HuH-7 (cell line): ENCODE measurements around the gene TRIM49D2.
"Not testable (repeated sequence)": the region's sequence is repeated elsewhere in the genome, so short reads cannot be mapped to it uniquely, and the experiment has no call there.

Source experiments
- DNase-seq: peaks from one replicate; pipeline ENCODE4 v3.0.0; 2011; ENCODE audit warnings: low spot score

Gene TRIM49D2, protein sequence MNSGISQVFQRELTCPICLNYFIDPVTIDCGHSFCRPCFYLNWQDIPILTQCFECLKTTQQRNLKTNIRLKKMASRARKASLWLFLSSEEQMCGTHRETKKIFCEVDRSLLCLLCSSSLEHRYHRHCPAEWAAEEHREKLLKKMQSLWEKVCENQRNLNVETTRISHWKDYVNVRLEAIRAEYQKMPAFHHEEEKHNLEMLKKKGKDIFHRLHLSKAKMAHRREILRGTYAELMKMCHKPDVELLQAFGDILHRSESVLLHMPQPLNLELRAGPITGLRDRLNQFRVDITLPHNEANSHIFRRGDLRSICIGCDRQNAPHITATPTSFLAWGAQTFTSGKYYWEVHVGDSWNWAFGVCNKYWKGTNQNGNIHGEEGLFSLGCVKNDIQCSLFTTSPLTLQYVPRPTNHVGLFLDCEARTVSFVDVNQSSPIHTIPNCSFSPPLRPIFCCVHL

GRCh38 chr11:89923764-89924163, at the start of gene TRIM49D2:
TRIM49D2 (plus strand) TSS chr11:89924064; CDS start chr11:89926762, 2,698 bp downstream.
- not testable (repeated sequence) for DNase-seq

DNA sequence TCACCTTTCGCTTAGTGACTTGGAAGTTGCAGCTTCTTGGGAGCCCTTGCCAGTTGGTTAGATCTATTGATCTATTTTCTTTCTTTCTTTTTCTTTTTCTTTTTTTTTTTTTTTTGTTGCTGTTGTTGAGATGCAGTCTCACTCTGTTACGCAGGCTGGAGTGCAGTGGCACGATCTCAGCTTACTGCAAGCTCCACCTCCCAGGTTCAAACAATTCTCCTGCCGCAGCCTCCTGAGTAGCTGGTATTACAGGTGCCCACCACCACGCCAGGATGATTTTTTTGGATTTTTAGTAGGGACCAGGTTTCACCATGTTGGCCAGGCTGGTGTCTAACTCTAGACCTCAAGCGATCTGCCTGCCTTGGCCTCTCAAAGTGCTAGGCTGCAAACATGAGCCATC, 46.4 kb upstream of the TRIM49D2 start:
- DNase-seq = not testable (repeated sequence)

GRCh38 chr11:89893245-89893644, 30.6 kb upstream of the TRIM49D2 start:
- DNase-seq = not testable (repeated sequence)

- DNase-seq = not testable (repeated sequence)
Observed at GRCh38 chr11:89900809-89901208, 23.1 kb upstream of the TRIM49D2 start.

DNA sequence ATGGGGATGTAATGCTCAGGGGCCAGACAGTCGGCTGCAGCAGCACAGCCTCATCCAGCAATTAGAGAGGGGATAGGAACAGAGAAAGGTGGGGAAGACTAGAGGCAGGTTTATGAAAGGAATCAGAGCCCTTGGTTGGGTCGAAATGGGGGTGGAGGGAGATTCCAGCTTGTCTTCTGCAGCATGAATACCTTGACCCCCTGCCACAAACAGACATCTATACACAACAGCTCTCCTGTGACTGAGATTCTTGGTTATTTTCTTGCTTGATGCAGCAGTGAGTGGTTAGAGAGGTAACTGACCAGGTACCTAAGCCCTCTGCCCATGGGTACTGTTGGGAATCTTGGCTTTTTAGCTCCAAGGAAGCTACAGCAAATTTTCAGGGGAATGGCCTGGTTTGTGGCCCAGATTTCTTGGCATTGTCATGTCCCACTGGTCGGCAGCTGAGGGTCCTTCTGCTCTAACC, 1.6 kb upstream of the TRIM49D2 start, which contains the start of gene TRIM49D1:
TRIM49D1 (minus strand) TSS at position 51 of the 466 bp plus-strand sequence. CDS start 4,535 bp downstream, outside the sequence.
- no peak for DNase-seq

GRCh38 chr11:89960833-89961232, 37.0 kb downstream of the TRIM49D2 start:
- DNase-seq = not testable (repeated sequence)

- DNase-seq = not testable (repeated sequence)
Observed at GRCh38 chr11:89965737-89966136, 41.9 kb downstream of the TRIM49D2 start, which contains the start of gene TRIM64. TRIM64 (plus strand) TSS chr11:89966037; CDS start chr11:89968504, 2,467 bp downstream.
